Central memory CD8-positive, alpha-beta T cell (primary cell): ENCODE results near the gene ST3GAL3.
"Not testable (repeated sequence)": the region's sequence is repeated elsewhere in the genome, so short reads cannot be mapped to it uniquely, and the experiment has no call there.

ENCODE experiments used
- ATAC-seq: fragments of 150-1000 bp; cut with Tn5 transposase; replicated peaks from 2 replicates; pipeline ENCODE4 v1.10.0; 2022; ENCODE audit warnings: mild to moderate bottlenecking, moderate FRiP score, moderate number of reproducible peaks; ENCODE audit not compliant: poor library complexity, severe bottlenecking; ENCODE audit errors: extremely low read depth
- DNase-seq, 2 donors: peaks; one replicate each; pipeline ENCODE4 v3.0.0; 2021; ENCODE audit warnings: low spot score in 2 of 2
- H3K27ac Mint-ChIP-seq: one replicate; pipeline ENCODE4 v1.8.0; 2022; ENCODE audit warnings: low read depth, mild to moderate bottlenecking, moderate library complexity, mixed read lengths
- H3K27me3 Mint-ChIP-seq: one replicate; pipeline ENCODE4 v1.8.0; 2022; ENCODE audit warnings: mixed read lengths
- H3K36me3 Mint-ChIP-seq: one replicate; pipeline ENCODE4 v1.8.0; 2022; ENCODE audit warnings: mild to moderate bottlenecking, moderate library complexity, mixed read lengths; ENCODE audit not compliant: insufficient read depth
- H3K4me1 Mint-ChIP-seq: one replicate; pipeline ENCODE4 v1.8.0; 2022; ENCODE audit warnings: mixed read lengths
- H3K4me3 Mint-ChIP-seq: one replicate; pipeline ENCODE4 v1.8.0; 2022; ENCODE audit warnings: mild to moderate bottlenecking, moderate library complexity, mixed read lengths
- H3K9me3 Mint-ChIP-seq: one replicate; pipeline ENCODE4 v1.8.0; 2022; ENCODE audit warnings: mixed read lengths

ST3GAL3 gene

DNA sequence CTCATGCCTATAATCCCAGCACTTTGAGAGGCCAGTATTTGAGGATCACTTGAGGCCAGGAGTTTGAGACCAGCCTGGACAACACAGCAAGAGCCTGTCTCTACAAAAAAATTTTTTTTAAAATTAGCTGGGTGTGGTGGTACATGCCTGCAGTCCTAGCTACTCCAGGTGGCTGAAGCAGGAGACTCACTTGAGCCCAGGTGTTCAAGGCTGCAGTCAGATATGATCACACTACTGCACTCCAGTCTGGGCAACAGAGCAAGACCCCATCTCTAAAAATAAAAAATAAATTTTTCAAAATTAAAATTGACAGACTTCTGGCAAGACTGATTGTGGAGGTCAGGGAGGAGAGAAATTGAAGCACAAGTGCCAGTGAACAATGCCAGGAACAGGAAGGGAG is 60.8 kb downstream of the ST3GAL3 start:
- Mint-ChIP-seq H3K4me1 (peaks cover 6% of the 10 kb centered on the region), H3K9me3 (no peaks in the 10 kb centered on the region), H3K27me3 (no peaks in the 10 kb centered on the region), H3K36me3 (peaks cover 3% of the 10 kb centered on the region), H3K27ac (no peak overlapping the region), H3K4me3 (no peak overlapping the region)
- ATAC-seq (no peak), DNase-seq (no peak)

DNA sequence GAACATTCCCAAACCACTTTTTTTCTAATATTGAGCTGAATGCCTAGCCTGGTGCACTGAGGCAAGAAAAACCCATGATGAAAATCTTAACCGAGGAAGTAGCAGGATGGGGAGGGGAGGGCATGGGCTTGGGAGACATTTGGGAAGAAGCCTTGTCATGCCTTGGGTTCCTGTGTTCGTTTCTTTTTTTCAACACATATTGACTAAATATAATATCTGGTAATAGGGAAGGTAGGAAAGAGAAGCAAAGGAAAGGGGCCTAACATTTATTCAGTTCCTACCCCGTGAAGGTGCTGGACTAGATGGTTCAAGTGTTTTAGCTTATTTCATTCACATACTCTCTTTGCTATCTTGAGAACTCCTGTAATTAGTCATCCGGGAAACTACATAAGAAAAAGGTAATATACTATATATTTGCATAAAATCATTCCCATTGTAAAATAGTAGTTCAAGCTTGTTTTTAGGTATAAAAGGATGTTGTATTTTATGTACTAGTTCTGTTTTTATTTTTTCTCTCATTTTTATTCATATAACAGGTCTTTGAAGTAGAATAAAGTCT is 62.1 kb downstream of the ST3GAL3 start:
- no peak overlapping the region for H3K4me3 Mint-ChIP-seq
- peaks cover 7% of the 10 kb centered on the region for H3K36me3 Mint-ChIP-seq
- no peaks in the 10 kb centered on the region for H3K4me1 Mint-ChIP-seq
- no peaks in the 10 kb centered on the region for H3K9me3 Mint-ChIP-seq
- H3K27me3 Mint-ChIP-seq, result no peaks in the 10 kb centered on the region
- peak overlapping the region; percentile 65 for H3K27ac Mint-ChIP-seq
- no peak for DNase-seq
- no peak for ATAC-seq

DNA sequence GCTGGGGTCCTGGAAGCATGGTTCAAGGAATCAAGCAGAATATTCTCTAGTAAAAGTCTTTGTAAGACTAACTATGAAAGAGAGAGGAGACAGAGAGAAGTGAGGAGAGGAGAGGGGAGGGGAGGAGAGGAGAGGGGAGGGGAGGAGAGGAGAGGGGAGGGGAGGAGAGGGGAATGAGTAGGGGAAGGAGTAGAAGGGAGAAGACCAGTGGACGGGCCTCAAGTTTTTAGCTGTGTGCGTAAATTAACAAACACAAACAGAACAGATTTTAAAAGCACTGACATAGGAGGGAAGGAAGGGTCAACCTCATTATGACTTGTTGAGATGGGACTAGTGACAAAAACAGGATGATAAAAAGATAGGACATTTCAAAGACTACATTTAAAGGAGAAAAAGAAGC is 62.8 kb downstream of the ST3GAL3 start:
- H3K36me3 Mint-ChIP-seq, result peaks cover 7% of the 10 kb centered on the region
- H3K4me1 Mint-ChIP-seq, result no peaks in the 10 kb centered on the region
- DNase-seq (no peak), ATAC-seq (no peak)
- H3K27ac Mint-ChIP-seq, result peak overlapping the region; percentile 65
- H3K9me3 Mint-ChIP-seq, result no peaks in the 10 kb centered on the region
- H3K27me3 Mint-ChIP-seq, result no peaks in the 10 kb centered on the region
- H3K4me3 Mint-ChIP-seq, result no peak overlapping the region

DNA sequence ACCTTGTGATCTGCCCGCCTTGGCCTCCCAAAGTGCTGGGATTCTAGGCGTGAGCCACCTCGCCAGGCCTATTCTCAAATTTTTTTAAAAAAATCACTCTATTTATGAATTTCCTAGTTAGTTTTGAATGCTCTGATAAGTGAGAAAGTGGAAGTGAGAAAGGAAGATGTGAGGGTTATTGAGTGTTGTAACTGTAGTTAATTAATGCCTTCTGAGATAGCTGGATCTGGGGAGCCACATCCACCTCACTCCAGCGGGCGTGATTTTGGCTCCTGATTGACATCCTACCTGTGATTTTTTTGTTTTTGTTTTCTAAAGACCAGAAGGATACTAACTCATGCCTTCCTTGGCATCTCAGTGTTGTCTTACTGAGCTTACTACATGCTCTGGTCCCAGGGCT is 65.6 kb downstream of the ST3GAL3 start:
- no peak overlapping the region for H3K27ac Mint-ChIP-seq
- DNase-seq (no peak), ATAC-seq (no peak)
- H3K27me3 Mint-ChIP-seq, result no peaks in the 10 kb centered on the region
- H3K36me3 Mint-ChIP-seq, result peaks cover 7% of the 10 kb centered on the region
- no peaks in the 10 kb centered on the region for H3K9me3 Mint-ChIP-seq
- no peak overlapping the region for H3K4me3 Mint-ChIP-seq
- H3K4me1 Mint-ChIP-seq, result no peaks in the 10 kb centered on the region

DNA sequence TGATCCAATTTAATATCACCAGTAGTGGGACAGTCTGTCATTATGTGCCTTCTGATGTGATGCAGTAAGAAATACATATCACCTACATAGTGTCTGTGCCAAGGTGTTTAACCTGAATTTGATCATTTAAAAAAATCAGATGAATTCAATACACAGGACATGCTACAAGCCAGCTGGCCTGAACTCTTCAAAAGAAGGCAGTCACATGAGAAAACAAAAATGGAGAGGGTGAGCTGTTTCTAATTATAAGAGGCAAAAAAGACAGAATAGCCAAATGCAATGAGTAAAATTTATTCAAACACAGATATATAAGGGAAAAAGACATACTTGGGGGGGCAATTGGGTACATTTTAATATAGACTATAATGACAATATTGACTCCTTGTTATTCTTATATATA is 66.5 kb downstream of the ST3GAL3 start:
- H3K27me3 Mint-ChIP-seq, result no peaks in the 10 kb centered on the region
- ATAC-seq, result no peak
- no peak overlapping the region for H3K27ac Mint-ChIP-seq
- no peaks in the 10 kb centered on the region for H3K4me1 Mint-ChIP-seq
- no peak for DNase-seq
- H3K36me3 Mint-ChIP-seq, result peaks cover 7% of the 10 kb centered on the region
- no peak overlapping the region for H3K4me3 Mint-ChIP-seq
- H3K9me3 Mint-ChIP-seq, result no peaks in the 10 kb centered on the region

DNA sequence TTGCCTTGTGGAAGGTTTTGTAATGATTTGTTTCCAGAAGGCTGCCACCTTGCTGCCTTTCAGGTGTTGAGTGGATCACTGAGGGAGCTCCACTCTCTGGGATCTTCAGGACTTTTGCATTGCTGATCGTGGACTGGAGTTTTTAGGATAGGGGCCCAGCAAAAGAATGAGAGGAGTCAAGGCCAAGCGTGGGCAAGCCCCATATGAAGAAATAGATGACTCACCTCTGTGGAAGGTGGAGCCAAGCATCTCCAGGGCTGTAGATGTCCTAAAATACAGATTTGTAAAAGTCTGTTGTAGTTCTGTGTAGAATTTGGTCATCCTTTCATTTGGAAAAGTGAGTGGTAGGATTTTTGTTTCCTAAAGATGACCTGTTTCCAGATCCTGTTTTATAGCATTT is 67.0 kb downstream of the ST3GAL3 start:
- Mint-ChIP-seq H3K27ac (no peak overlapping the region), H3K4me3 (no peak overlapping the region)

DNA sequence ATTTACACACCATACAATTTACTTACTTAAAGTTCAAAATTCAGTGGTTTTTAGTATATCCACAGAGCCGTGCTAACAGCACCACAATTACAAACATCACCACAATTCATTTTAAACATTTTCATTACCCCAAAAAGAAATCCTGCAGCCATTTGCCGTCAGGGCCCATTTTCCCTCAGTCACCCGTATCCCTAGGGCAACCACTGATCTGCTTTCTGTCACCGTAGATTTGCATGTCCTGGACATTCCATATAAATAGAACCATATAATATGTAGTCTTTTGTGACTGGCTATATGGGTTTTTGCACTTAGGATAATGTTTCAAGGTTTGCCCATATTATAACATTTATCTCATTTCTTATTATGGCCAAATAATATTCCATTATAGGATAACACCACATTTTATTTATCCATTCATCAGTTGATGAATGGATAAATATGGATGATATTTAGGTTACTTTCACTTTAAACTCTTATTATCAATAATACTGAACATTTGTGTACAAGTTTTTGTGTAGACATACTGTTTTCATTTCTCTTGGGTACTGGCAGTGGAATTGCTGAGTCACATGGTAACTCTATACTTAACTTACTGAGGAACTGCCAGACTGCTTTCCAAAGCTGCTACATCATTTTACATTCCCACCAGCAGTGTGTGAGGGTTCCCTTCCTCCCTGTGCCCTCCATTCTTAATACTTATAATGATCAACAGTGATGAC is 68.9 kb downstream of the ST3GAL3 start:
- DNase-seq (no peak), ATAC-seq (no peak)
- no peak overlapping the region for H3K27ac Mint-ChIP-seq
- peaks cover 8% of the 10 kb centered on the region for H3K9me3 Mint-ChIP-seq
- H3K36me3 Mint-ChIP-seq, result peaks cover 7% of the 10 kb centered on the region
- no peaks in the 10 kb centered on the region for H3K27me3 Mint-ChIP-seq
- no peak overlapping the region for H3K4me3 Mint-ChIP-seq
- H3K4me1 Mint-ChIP-seq, result peaks cover 8% of the 10 kb centered on the region

More for the DNA sequence above, 67.0 kb downstream of the ST3GAL3 start:
- ATAC-seq (no peak), DNase-seq (no peak)
- peaks cover 7% of the 10 kb centered on the region for H3K36me3 Mint-ChIP-seq
- H3K9me3 Mint-ChIP-seq, result peaks cover 1% of the 10 kb centered on the region
- no peaks in the 10 kb centered on the region for H3K27me3 Mint-ChIP-seq
- H3K4me1 Mint-ChIP-seq, result peaks cover 2% of the 10 kb centered on the region

DNA sequence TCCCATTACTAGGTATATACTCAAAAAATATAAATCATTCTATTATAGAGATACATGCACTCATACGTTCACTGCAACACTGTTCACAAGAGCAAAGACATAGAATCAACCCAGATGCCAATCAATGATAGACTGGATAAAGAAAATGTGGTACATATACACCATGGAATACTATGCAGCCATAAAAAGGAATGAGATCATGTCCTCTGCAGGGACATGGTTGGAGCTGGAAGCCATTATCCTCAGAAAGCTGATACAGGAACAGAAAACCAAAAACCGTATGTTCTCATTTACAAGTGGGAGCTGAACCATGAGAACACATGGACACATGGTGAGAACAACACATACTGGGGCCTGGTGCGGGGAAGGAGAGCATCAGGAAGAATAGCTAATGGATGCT is 70.6 kb downstream of the ST3GAL3 start:
- not testable (repeated sequence) for DNase-seq, H3K4me3 Mint-ChIP-seq, H3K27ac Mint-ChIP-seq, H3K36me3 Mint-ChIP-seq, H3K27me3 Mint-ChIP-seq, H3K9me3 Mint-ChIP-seq, H3K4me1 Mint-ChIP-seq, ATAC-seq

DNA sequence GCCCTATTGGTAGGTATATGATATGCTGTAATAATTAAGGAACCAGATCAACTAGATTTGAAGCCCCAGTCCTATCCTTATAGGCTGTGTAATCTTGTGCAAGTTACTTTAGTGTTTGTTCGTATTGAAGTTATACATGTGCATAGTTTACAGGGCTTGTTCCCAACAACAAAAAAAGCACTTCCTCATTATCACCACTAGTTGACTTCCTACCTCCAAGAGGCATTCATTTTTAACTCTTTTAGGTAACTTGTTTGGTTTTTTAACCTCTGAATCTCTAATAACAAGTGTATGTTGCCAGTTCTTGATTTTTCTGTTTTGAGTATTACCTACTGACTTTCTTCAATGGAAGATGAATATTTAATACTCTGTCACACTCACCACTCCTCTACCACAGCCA is 71.9 kb downstream of the ST3GAL3 start:
- Mint-ChIP-seq H3K4me1 (peaks cover 8% of the 10 kb centered on the region), H3K36me3 (peaks cover 2% of the 10 kb centered on the region), H3K9me3 (peaks cover 8% of the 10 kb centered on the region), H3K27me3 (no peaks in the 10 kb centered on the region), H3K4me3 (no peak overlapping the region), H3K27ac (no peak overlapping the region)
- ATAC-seq (no peak), DNase-seq (no peak)

DNA sequence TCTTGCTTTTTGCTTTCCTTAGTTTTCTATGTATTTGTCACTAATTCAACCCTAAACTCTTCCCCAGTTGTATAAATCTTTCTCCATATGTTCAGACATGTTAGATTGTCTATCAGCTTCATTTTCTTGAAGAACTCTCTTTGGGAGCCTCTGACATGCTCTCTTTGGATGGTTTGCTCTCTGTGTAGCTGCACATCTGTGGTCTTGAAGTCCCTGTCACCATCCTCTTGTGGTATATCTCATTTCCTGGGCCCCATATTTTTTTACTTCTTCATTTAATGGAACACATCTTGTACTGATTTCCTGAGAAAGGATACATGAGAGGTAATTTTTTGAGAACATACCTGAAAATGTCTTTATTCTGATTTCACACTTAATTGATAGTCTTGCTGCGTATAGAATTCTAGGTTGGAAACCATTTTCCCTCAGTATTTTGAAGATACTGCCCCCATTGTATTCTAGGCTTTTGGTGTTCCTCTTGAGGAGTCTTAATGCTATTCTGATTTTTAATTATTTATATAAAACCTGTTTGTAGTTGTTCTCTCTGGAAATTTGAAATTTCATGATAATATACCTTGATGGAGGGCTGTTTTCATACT is 72.6 kb downstream of the ST3GAL3 start:
- ATAC-seq, result no peak
- Mint-ChIP-seq H3K27ac (no peak overlapping the region), H3K27me3 (no peaks in the 10 kb centered on the region), H3K4me3 (no peak overlapping the region), H3K4me1 (peaks cover 8% of the 10 kb centered on the region), H3K9me3 (peaks cover 8% of the 10 kb centered on the region), H3K36me3 (peaks cover 2% of the 10 kb centered on the region)
- DNase-seq, result no peak

DNA sequence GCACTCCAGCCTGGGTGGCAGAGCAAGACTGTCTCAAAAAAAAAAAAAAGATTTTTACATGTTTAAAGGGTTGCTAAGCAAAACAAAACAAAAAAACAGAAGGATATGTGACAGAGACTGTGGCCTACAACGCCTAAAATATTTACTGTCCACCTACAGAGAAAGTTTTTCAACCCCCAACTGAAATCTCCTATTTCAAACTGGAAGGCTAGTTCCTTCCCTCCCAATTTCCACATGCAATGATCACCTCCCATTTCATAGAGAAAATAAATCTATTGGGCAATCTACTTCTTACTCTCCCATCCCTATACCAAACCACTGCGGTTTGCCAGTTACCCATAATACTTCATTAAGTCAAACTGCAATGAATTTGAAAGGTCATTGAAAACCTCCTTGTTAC is 74.2 kb downstream of the ST3GAL3 start:
- Mint-ChIP-seq H3K4me1 (peaks cover 8% of the 10 kb centered on the region), H3K36me3 (peaks cover 2% of the 10 kb centered on the region), H3K27ac (no peak overlapping the region), H3K4me3 (no peak overlapping the region), H3K27me3 (no peaks in the 10 kb centered on the region), H3K9me3 (peaks cover 8% of the 10 kb centered on the region)
- ATAC-seq, result no peak
- DNase-seq, result no peak

DNA sequence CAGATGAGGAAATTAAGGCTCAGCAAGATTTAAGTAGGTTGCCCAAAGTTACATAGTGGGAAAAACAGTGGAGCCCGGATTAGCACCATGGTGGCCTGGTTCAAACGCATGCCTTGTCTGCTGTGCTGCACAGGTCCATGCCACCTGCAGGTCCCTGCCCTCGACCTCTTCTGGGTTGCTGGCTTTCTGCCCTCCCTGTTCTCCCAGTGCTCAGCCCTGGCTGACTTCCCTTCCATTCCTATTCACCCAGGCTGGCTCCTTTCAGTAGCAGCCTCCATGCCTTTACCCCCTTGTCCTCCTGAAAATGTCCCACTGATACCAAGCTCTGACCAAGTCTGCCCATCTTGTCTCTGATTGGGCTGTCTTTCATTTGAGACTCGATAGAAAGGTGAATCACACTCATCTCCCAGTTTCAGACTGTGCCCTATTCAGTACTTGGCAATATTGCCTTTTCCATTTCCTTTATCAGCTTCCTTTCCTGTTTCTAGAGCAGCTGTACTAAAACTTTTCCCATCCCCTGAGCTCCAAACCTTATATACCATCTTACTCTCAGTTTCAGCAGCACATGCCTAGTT is 75.8 kb downstream of the ST3GAL3 start:
- peaks cover 8% of the 10 kb centered on the region for H3K9me3 Mint-ChIP-seq
- H3K4me3 Mint-ChIP-seq, result no peak overlapping the region
- H3K36me3 Mint-ChIP-seq, result peaks cover 2% of the 10 kb centered on the region
- H3K27me3 Mint-ChIP-seq, result no peaks in the 10 kb centered on the region
- DNase-seq, result no peak
- H3K27ac Mint-ChIP-seq, result no peak overlapping the region
- H3K4me1 Mint-ChIP-seq, result peaks cover 8% of the 10 kb centered on the region
- ATAC-seq, result no peak

DNA sequence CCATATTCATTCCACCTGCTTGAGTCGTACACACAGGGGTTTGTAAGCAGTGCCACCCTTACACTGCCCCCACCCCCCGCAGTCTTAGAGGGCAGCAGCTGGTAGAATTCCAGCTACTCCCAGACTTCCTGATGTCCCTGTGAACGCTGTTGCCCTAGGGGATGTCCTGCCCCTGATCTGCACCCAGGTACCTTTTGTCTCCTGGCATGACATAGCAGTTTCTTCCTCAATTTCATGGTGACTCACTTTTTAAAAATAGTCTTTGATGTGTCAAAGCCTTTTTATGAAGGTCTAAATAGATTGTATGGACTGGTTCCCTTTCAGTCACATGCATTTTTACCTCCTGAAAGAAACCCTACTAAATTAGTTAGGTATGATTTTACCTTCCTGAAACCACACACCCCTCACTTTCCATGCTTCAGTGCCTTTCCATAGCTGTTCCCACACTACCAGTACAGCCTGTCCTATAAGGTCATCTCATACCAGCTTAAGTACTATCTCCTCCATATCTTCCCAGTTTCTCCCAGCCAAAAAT is 76.4 kb downstream of the ST3GAL3 start:
- DNase-seq (no peak), ATAC-seq (no peak)
- Mint-ChIP-seq H3K4me1 (peaks cover 8% of the 10 kb centered on the region), H3K27ac (no peak overlapping the region), H3K36me3 (peaks cover 2% of the 10 kb centered on the region), H3K9me3 (peaks cover 8% of the 10 kb centered on the region), H3K27me3 (no peaks in the 10 kb centered on the region), H3K4me3 (no peak overlapping the region)
